ENCODE data around the gene ARHGDIG.

GRCh38 chr16:263182-263774 is 17.1 kb upstream of the ARHGDIG start:
- TF ChIP-seq CTCF (IDR thresholded peaks at IDR 0.05; ENCODE audit: insufficient read depth, low read length) (no peak), POLR2AphosphoS5 (IDR thresholded peaks at IDR 0.05; ENCODE audit: low read depth) (no peak), REST (IDR thresholded peaks at IDR 0.05; ENCODE audit: insufficient replicate concordance, low read depth) (no peak)

Data from HL-60 (cell line).